K562 (cell line): ENCODE measurements around the gene CCDC87. TPM values are rescaled to one million over a fixed set of nuclear protein-coding genes. Genes with fewer than 3 reads are reported as not detected.

Experiments used
- ADNP ChIP-seq: fragments of 200-800 bp; sonication (Bioruptor generic); IDR thresholded peaks from 2 replicates; pipeline ENCODE4 v1.6.1; 2016; ENCODE audit warnings: missing genetic modification characterization, missing compliant biosample characterization
- CCNT2 ChIP-seq: IDR thresholded peaks from 2 replicates; pipeline ENCODE4 v1.6.1; 2011; ENCODE audit warnings: borderline replicate concordance, low read depth, mild to moderate bottlenecking, moderate library complexity, mixed read lengths, low read length; ENCODE audit not compliant: insufficient read length; ENCODE audit errors: extremely low read depth
- CGGBP1 ChIP-seq: fragments of 250-450 bp; sonication (Bioruptor Pico); IDR thresholded peaks from 2 replicates; pipeline ENCODE4 v1.9.0; 2021; ENCODE audit warnings: mild to moderate bottlenecking
- ETV5 ChIP-seq: sonication (generic); formaldehyde crosslinking; IDR thresholded peaks from 2 replicates; pipeline ENCODE4 v1.4.0; 2020; ENCODE audit warnings: low read depth, mild to moderate bottlenecking, missing genetic modification reagents
- HDAC6 ChIP-seq: IDR thresholded peaks from 2 replicates; pipeline ENCODE4 v1.6.1; 2012; ENCODE audit warnings: low read depth, mild to moderate bottlenecking, control low read depth, inconsistent platforms, low read length, moderate library complexity
- HNRNPH1 ChIP-seq: fragments of 200-400 bp; formaldehyde crosslinking; optimal IDR thresholded peaks from 2 replicates; pipeline ENCODE3; 2017; ENCODE audit warnings: low read depth, mild to moderate bottlenecking, low read length, moderate library complexity
- KAT2B ChIP-seq: IDR thresholded peaks from one replicate; pipeline ENCODE4 v1.6.1; 2012; ENCODE audit warnings: low read depth, mild to moderate bottlenecking, control low read depth, inconsistent platforms, low read length, moderate library complexity
- LCOR ChIP-seq: sonication (generic); formaldehyde crosslinking; IDR thresholded peaks from 2 replicates; pipeline ENCODE4 v1.8.0; 2022; ENCODE audit warnings: mild to moderate bottlenecking, missing genetic modification reagents
- NFATC3 ChIP-seq: fragments of 450-650 bp; IDR thresholded peaks from 2 replicates; pipeline ENCODE4 v1.6.1; 2017; ENCODE audit warnings: mild to moderate bottlenecking
- OTX1 ChIP-seq: fragments of 450-650 bp; formaldehyde crosslinking; IDR thresholded peaks from 2 replicates; pipeline ENCODE4 v1.4.0; 2022; ENCODE audit warnings: mild to moderate bottlenecking
- POLR2AphosphoS5 ChIP-seq: IDR thresholded peaks from 2 replicates; pipeline ENCODE4 v1.6.1; 2011; ENCODE audit warnings: mild to moderate bottlenecking, low read depth, low read length, moderate library complexity; ENCODE audit not compliant: control insufficient read depth, insufficient read depth
- RFX7 ChIP-seq: fragments of 250-450 bp; sonication (Bioruptor Pico); IDR thresholded peaks from 2 replicates; pipeline ENCODE4 v1.5.1; 2021; ENCODE audit warnings: mild to moderate bottlenecking
- SMAD3 ChIP-seq: fragments of 450-650 bp; formaldehyde crosslinking; conservative IDR thresholded peaks from 2 replicates; pipeline ENCODE4 v1.4.0; 2020; ENCODE audit warnings: mild to moderate bottlenecking
- SNAPC5 ChIP-seq: fragments of 250-450 bp; sonication (Bioruptor Pico); IDR thresholded peaks from 2 replicates; pipeline ENCODE4 v1.8.0; 2021; ENCODE audit warnings: moderate library complexity, mild to moderate bottlenecking, inconsistent platforms
- ZBTB17 ChIP-seq: fragments of 450-650 bp; formaldehyde crosslinking; IDR thresholded peaks from 2 replicates; pipeline ENCODE4 v1.4.0; 2020; ENCODE audit warnings: mild to moderate bottlenecking
- ZFP1 ChIP-seq: fragments of 450-650 bp; formaldehyde crosslinking; IDR thresholded peaks from 2 replicates; pipeline ENCODE4 v1.4.0; 2020; ENCODE audit warnings: mild to moderate bottlenecking, mixed read lengths
- ZFP30 ChIP-seq: fragments of 250-450 bp; sonication (Bioruptor Pico); IDR thresholded peaks from 2 replicates; pipeline ENCODE4 v1.8.0; 2022; ENCODE audit warnings: moderate library complexity, mild to moderate bottlenecking, inconsistent platforms, borderline replicate concordance
- ZFX ChIP-seq: sonication (generic); formaldehyde crosslinking; IDR thresholded peaks from 2 replicates; pipeline ENCODE4 v1.8.0; 2022; ENCODE audit warnings: mild to moderate bottlenecking, missing genetic modification reagents, moderate library complexity
- ZKSCAN8 ChIP-seq: fragments of 200-800 bp; sonication (Bioruptor generic); IDR thresholded peaks from 2 replicates; pipeline ENCODE4 v1.6.1; 2016; ENCODE audit warnings: missing genetic modification characterization, missing compliant biosample characterization
- ZNF12 ChIP-seq: sonication (generic); formaldehyde crosslinking; IDR thresholded peaks from 2 replicates; pipeline ENCODE4 v1.4.0; 2020; ENCODE audit warnings: mild to moderate bottlenecking, missing genetic modification reagents
- ZNF79 ChIP-seq: fragments of 250-450 bp; sonication (Bioruptor Pico); IDR thresholded peaks from 2 replicates; pipeline ENCODE4 v1.4.0; 2020; ENCODE audit warnings: low read depth, mild to moderate bottlenecking, moderate library complexity
- ZSCAN29 ChIP-seq: fragments of 450-650 bp; IDR thresholded peaks from 2 replicates; pipeline ENCODE4 v1.6.1; 2017
- polyA plus RNA-seq, 8 experiments: library from polyadenylated mRNA; depleted of rRNA in 4 of 8; stranded (reverse) in 5 of 8; unstranded in 3 of 8; fragments of >200 nt; fragmentation: Nextera tagmentation in 2 of 8; fragmentation: Illumina TruSeq in 1 of 8; extraction: Ambion mirVana in 2 of 8; extraction: Trizol in 1 of 8; gene quantifications; 2 replicates each; pipeline versions ENCODE4 v1.2.1 to v1.2.3, GENCODE V29; 2011 to 2014; ENCODE audit warnings: inconsistent platforms in 1 of 8, missing spikeins in 1 of 8
- total RNA-seq, 7 experiments: library from RNA; depleted of rRNA in 6 of 7; stranded (reverse); fragments of >200 nt in 6 of 7; fragmentation: Illumina TruSeq in 2 of 7; extraction: Trizol in 2 of 7; gene quantifications; 2 replicates each; pipeline versions ENCODE4 v1.2.1 to v1.2.3, GENCODE V29; 2011 to 2021; ENCODE audit warnings: low replicate concordance in 1 of 7
- TF ChIP-seq, protein P1 (sequence below): sonication (generic); formaldehyde crosslinking; IDR thresholded peaks from 2 replicates; pipeline ENCODE4 v1.9.0; 2022; ENCODE audit warnings: mild to moderate bottlenecking, missing genetic modification reagents
- TF ChIP-seq, protein P2 (sequence below): IDR thresholded peaks from 3 replicates; pipeline ENCODE4 v1.6.1; 2011; ENCODE audit warnings: borderline replicate concordance, mild to moderate bottlenecking; ENCODE audit not compliant: insufficient read length, insufficient read depth
- TF ChIP-seq, protein P3 (sequence below), 2 experiments: IDR thresholded peaks; 2 replicates each; pipeline ENCODE4 v1.6.1; 2011; ENCODE audit warnings: borderline replicate concordance in 1 of 2, control low read depth in 1 of 2, low read depth in 1 of 2, low read length in 1 of 2, mild to moderate bottlenecking in 1 of 2, mixed read lengths in 1 of 2, moderate library complexity in 1 of 2; ENCODE audit not compliant: insufficient read depth in 1 of 2, insufficient read length in 1 of 2, poor library complexity in 1 of 2, severe bottlenecking in 1 of 2; ENCODE audit errors: extremely low read depth in 1 of 2

CCDC87 gene
- total and polyA plus RNA-seq, 9 of the 15 experiments (the other 6 are each of a cell fraction or from before 2014, with no cell fraction given): 0.03 to 0.44 (median 0.15) TPM; not detected in 1

DNA sequence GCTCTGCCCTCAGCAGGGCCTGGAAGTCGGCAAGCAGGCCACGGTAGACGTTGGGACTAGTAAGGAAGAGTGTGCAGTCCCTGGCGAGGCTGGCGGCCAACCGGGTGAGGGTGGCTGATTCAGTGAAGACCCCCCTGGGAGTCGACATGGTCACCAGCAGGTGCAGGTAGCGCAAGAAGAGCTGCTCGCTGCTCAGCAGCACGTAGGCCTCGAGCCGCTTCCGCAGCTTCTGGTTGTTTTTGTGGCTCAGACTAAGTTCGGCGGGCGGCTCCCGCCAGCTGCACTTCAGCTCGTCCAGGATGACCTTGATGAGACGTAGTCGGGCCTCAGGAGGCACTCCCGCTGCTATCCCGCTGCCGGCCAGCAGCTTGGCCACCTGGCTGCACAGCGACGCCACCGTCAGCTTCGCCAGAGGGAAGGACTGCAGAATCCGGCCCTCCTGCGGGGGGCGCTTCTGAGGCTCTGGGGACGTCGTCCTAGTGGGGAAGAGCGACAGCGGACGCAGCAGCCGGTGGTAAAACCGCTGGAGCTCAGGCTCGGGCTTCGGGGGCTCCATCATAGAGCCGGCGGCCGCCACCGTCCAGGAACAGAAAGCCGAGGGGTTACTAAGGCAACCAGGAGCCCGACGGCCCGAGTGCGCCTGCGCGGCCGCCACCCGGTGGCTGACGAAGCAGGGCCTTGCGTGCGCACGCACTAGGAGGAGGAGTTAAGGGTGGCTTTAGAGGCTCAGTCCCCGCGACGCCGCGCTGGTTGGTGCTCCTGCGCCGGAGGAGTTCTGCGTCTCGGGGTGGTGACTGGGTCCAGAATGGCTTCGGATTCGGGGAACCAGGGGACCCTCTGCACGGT lies at the start of gene CCDC87, which contains the start of gene CCS (continued):
- TF ChIP-seq HNRNPH1: no peak
- no peak for TF ChIP-seq ZFP30
- TF ChIP-seq LCOR (CRISPR knock-in tag): 0 out of 2 replicates have a peak, but pooled peaks have one; percentile 49
- TF ChIP-seq HDAC6: no peak
- TF ChIP-seq CCNT2: no peak
- no peak for TF ChIP-seq OTX1
- peak; percentile 37; the same call in 1 of the 2 replicates for TF ChIP-seq ZNF12 (CRISPR knock-in tag)
- no peak for TF ChIP-seq ZSCAN29
- TF ChIP-seq, protein P1, sequence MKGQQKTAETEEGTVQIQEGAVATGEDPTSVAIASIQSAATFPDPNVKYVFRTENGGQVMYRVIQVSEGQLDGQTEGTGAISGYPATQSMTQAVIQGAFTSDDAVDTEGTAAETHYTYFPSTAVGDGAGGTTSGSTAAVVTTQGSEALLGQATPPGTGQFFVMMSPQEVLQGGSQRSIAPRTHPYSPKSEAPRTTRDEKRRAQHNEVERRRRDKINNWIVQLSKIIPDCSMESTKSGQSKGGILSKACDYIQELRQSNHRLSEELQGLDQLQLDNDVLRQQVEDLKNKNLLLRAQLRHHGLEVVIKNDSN: no peak; the same call in 1 of the 2 replicates
- TF ChIP-seq, protein P2, sequence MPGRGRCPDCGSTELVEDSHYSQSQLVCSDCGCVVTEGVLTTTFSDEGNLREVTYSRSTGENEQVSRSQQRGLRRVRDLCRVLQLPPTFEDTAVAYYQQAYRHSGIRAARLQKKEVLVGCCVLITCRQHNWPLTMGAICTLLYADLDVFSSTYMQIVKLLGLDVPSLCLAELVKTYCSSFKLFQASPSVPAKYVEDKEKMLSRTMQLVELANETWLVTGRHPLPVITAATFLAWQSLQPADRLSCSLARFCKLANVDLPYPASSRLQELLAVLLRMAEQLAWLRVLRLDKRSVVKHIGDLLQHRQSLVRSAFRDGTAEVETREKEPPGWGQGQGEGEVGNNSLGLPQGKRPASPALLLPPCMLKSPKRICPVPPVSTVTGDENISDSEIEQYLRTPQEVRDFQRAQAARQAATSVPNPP: no peak
- TF ChIP-seq RFX7 (CRISPR knock-in tag): no peak
- no peak for TF ChIP-seq NFATC3
- 0 out of 2 replicates have a peak, but pooled peaks have one; percentile 15 for TF ChIP-seq ETV5
- TF ChIP-seq KAT2B: no peak
- TF ChIP-seq POLR2AphosphoS5: peak; percentile 79
- TF ChIP-seq, protein P3, sequence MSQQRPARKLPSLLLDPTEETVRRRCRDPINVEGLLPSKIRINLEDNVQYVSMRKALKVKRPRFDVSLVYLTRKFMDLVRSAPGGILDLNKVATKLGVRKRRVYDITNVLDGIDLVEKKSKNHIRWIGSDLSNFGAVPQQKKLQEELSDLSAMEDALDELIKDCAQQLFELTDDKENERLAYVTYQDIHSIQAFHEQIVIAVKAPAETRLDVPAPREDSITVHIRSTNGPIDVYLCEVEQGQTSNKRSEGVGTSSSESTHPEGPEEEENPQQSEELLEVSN (IDR thresholded peaks at IDR 0.05; ENCODE audit: borderline replicate concordance in 1 of 2, extremely low read depth in 1 of 2, insufficient read depth in 1 of 2, insufficient read length in 1 of 2, low read depth in 1 of 2, low read length in 1 of 2, poor library complexity in 1 of 2, severe bottlenecking in 1 of 2): peak; percentile 72 to 86
- TF ChIP-seq SNAPC5 (CRISPR knock-in tag): no peak
- TF ChIP-seq ZFP1: no peak
- peak; percentile 90 for TF ChIP-seq ZFX
- TF ChIP-seq ADNP (tag): no peak
- no peak for TF ChIP-seq SMAD3 (CRISPR knock-in tag)
- peak; percentile 79 for TF ChIP-seq ZBTB17 (CRISPR knock-in tag)
- no peak for TF ChIP-seq CGGBP1 (CRISPR knock-in tag)
- no peak for TF ChIP-seq ZNF79 (CRISPR knock-in tag)
- TF ChIP-seq ZKSCAN8 (CRISPR knock-in tag): no peak
